Activated CD4-positive, alpha-beta T cell treated with anti-CD3 and anti-CD28 coated beads for 1 hour (primary cell): ENCODE data around the gene P2RX6.

Source experiments
- DNase-seq: peaks from one replicate; pipeline ENCODE4 v3.0.0-alpha.2; 2020

The P2RX6 gene

GRCh38 chr22:21015466-21016006, 571 bp downstream of the P2RX6 start:
- no peak for DNase-seq

DNA sequence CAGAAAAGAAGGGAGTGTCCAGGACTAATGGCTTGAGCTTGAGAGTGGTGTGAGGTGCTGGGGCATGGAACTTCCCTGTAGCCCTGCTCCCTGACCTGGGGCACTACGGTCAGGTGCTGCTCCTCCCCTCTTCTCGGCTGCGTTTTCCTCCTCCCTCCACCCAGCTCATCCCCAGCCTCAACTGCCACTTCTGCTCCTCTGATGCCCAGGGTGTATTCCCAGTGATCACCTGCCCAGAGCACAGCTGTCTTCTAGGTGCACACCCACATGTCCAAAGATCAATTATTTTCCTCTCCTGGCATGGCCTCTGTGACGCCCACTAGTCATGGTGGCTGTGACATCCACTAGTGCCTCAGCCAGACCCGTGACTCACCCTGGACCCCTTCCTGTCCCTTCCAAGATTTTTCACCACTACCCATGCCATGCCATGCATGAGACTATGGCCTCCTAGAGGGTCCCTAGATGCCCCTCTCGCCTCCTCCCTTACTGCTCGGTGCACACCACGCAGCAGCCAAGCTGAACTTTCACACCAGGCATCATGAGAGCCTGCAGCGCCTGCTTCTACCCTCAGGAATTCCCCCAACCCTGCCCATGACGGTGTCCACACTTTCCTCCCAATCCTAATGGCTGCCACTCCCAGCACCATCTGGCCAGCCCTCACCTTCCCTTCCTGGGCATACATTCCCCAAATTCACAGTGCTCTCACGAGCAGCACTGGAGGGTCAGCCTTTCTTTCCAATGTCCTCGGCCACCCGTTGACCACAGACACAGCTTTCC, 1.9 kb downstream of the P2RX6 start:
- no peak for DNase-seq

DNA sequence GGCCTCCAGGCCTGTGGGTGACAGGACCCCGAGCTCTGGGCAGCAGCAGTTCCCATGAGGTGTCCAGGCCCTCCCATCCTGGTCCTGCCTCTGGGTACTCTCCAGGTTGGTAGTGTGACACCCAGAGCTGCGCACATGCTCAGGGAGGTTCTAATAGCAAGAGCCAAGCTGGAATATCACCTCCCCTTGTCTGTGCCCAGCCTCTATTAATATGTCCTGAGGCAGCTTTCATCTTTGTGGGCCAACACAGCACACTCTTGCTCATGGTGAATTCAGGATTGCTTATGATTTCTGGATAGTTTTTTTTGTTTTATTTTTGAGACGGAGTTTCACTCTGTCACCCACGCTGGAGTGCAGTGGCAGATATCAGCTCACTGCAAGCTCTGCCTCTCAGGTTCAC, 3.3 kb downstream of the P2RX6 start:
- DNase-seq, result no peak

GRCh38 chr22:21020802-21021429, 6.0 kb downstream of the P2RX6 start:
- DNase-seq, result no peak

DNA sequence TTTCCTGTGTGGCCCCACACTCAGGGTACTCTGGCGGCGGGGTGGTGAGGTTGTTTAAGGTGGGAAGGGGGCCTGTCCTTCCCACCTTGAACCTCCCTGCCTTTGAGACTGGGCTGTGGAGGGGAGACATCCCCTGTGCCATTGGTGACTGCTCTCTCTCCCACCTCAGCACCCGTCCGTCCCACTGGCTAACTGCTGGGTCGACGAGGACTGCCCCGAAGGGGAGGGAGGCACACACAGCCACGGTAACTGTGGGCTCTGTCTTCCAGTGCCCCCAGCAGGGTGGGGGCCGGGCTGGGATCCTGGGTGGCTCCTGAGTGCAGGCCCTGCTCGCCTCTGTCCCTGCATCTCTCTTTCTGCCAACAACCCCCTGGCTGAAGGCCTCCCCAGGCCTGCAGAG, 7.5 kb downstream of the P2RX6 start:
- DNase-seq, result no peak

GRCh38 chr22:21022955-21023614, 8.1 kb downstream of the P2RX6 start:
- DNase-seq, result no peak

GRCh38 chr22:21025266-21025665, 10.3 kb downstream of the P2RX6 start:
- DNase-seq, result no peak

GRCh38 chr22:21025763-21026755, 11.1 kb downstream of the P2RX6 start:
- no peak for DNase-seq

GRCh38 chr22:21026783-21027692, 12.1 kb downstream of the P2RX6 start:
- DNase-seq, result no peak

GRCh38 chr22:21028277-21029251, 13.6 kb downstream of the P2RX6 start:
- DNase-seq, result no peak

DNA sequence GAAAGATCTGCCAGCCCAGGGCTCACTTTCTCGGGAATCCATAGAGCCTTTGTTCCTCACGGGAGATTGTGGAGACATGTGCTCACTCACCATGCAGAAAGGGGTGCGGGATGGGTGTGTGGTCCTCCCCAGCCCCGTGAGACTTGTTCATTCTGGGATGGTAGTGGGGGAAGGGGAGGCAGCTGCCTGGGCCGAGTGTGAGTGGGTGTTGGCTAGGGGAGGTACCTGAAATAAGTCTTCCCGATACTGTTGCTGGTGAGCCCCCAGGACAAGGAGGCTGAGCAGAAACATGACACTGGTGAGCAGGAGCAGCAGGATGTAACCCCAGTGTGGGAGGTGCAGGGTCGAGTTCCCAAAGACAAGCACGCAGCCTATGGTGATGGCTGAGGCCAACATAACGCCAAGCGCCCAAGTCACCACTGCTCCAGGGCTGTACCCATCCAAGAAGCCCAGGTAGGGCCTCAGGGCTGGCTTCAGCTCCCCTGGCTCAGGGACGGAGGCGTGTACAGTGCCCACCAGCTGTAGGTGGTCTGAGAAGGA, 14.6 kb downstream of the P2RX6 start:
- no peak for DNase-seq

GRCh38 chr22:21030032-21030431, 15.1 kb downstream of the P2RX6 start:
- DNase-seq, result no peak

DNA sequence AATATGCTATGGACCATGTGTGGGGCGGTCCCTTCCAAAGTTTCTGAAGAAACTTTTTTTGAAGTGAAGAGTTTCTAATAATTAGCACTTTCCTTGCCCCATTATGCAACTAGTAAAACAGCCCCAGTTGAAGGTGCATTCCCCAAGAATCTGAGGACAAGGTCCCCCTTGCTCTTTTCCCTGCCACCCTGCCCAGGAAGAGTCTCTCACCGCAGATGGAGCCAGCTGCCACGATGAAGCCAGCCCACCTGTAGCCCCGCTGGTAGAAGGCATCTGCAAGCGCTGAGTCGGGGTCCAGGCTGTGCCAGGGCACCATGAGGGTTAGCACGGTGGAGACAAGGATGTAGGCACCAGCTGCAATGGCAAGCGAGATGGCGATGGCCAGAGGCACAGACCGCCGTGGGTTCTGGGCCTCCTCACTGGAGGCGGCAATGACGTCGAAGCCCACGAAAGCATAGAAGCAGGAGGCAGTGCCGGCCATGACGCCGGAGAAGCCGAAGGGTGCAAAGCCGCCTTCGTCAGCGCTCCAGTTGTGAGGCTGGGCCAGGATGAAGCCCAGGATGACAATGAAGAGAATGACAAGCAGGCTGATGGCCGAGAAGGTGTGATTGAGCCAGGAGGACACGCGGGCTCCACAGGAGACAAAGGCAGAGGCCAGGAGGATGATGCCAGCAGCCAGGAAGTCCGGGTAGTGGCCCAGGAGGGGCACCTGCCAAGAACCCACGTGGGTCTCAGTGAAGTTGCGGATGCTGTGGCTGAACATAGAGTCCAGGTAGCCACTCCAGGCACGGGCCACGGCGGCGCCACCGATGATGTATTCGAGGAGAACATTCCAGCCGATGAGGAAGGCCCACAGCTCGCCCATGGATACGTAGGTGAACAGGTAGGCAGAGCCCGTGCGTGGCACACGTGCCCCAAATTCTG, 15.9 kb downstream of the P2RX6 start:
- DNase-seq, result no peak

DNA sequence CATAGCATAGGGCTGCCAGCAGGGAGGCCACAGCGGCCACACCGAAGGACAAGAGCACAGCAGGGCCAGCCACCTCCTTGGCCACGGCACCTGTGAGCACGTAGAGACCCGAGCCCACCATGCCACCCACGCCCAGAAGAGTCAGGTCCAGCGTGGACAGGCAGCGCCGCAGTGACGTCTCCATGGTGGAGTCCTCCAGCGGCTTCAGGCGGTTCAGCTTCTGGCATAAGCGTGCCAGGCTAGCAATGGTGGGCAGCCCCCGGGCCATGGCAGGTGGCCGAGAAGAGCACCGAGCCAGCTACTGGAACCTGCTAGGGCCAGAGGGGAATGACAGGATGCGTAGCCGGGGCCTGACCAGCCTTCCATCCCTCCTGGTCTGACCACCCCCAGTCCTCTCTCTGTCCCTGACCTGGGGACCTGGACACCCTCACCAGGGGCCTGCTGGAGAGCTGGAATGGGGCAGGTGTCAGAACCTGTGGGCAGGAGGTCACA, 16.6 kb downstream of the P2RX6 start:
- no peak for DNase-seq

GRCh38 chr22:21032037-21032867, 17.3 kb downstream of the P2RX6 start, which contains the start of gene SLC7A4:
SLC7A4 (minus strand) TSS chr22:21032561; CDS start chr22:21031812, 749 bp downstream.
- DNase-seq, result no peak

GRCh38 chr22:21032868-21033688, 18.1 kb downstream of the P2RX6 start:
- no peak for DNase-seq

GRCh38 chr22:21033895-21034294, 18.9 kb downstream of the P2RX6 start:
- no peak for DNase-seq
